ENCODE results near the gene VPREB1. TPM values are rescaled to one million over a fixed set of nuclear protein-coding genes. Genes with fewer than 3 reads are reported as not detected.
"Not testable (repeated sequence)": the region's sequence is repeated elsewhere in the genome, so short reads cannot be mapped to it uniquely, and the experiment has no call there.

Gene VPREB1
- polyA plus RNA-seq, 2 of the 4 experiments (the other 2 are of a cell fraction): not detected

DNA sequence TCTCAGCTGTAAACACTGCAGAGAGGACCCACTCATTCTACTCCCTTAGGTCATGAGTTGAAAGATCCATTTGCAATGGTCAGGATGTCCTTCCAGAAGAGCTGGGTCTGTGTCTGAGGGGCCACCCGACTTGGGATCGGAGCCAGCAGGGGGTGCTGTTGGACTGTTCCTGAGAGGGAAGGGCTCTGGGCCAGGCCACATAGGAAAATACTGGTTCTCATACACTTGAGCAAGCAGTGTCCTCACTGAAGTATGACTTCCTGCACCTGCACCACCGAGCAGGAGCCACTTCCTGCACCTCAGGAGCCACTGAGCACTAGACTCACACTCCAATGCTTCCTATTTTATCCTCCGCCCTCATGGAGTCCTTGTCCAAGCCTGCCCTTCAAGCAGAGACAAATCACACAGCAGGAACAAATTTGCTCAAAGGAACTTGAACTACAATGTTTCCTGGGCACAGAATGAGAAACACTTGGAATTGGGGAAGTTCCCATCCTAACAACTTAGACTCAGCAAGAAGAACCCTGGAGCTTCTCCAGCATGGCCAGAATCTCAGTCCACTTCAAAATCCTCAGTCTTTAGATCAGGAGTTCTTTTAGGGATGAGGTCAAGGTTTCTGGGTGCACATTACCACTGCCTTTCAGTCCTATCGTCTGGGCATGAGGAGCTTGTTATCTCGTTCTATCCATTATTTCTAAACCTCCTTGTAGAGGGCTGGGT is 36.6 kb upstream of the VPREB1 start:
- FAIRE-seq: no peak
- no peak overlapping the region for H3K4me2 ChIP-seq
- peaks cover 7% of the 10 kb centered on the region; the same call in 2 of the 3 replicates for H3K4me1 ChIP-seq
- 31% methylated on average over 5 of the region's 6 CpGs for WGBS (ENCODE audit: missing lambda C conversion rate)
- no peak overlapping the region for H3K4me3 ChIP-seq
- H3K9me3 ChIP-seq: no peaks in the 10 kb centered on the region
- peak; percentile 38 to 70 for DNase-seq (ENCODE audit: low read depth in 1 of 2, low spot score in 1 of 2)
- TF ChIP-seq, protein P1, sequence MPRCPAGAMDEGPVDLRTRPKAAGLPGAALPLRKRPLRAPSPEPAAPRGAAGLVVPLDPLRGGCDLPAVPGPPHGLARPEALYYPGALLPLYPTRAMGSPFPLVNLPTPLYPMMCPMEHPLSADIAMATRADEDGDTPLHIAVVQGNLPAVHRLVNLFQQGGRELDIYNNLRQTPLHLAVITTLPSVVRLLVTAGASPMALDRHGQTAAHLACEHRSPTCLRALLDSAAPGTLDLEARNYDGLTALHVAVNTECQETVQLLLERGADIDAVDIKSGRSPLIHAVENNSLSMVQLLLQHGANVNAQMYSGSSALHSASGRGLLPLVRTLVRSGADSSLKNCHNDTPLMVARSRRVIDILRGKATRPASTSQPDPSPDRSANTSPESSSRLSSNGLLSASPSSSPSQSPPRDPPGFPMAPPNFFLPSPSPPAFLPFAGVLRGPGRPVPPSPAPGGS (IDR thresholded peaks at IDR 0.05): no peak
- TF ChIP-seq BHLHE40 (IDR thresholded peaks at IDR 0.05; ENCODE audit: low read depth, low read length) (no peak), CBX8 (IDR thresholded peaks at IDR 0.05) (no peak), E2F6 (IDR thresholded peaks at IDR 0.05; ENCODE audit: borderline replicate concordance, low read depth) (no peak), RAD21 (conservative IDR thresholded peaks at IDR 0.05 in 1 of 2, IDR thresholded peaks at IDR 0.05 in 1 of 2) (peak; percentile 70 to 77), TFCP2L1 (CRISPR knock-in tag; IDR thresholded peaks at IDR 0.05) (no peak), POLR2A (IDR thresholded peaks at IDR 0.05; ENCODE audit: low read length) (no peak), SMC3 (IDR thresholded peaks at IDR 0.05) (peak; percentile 32; the same call in 2 of the 3 replicates)
- TF ChIP-seq, protein P2, sequence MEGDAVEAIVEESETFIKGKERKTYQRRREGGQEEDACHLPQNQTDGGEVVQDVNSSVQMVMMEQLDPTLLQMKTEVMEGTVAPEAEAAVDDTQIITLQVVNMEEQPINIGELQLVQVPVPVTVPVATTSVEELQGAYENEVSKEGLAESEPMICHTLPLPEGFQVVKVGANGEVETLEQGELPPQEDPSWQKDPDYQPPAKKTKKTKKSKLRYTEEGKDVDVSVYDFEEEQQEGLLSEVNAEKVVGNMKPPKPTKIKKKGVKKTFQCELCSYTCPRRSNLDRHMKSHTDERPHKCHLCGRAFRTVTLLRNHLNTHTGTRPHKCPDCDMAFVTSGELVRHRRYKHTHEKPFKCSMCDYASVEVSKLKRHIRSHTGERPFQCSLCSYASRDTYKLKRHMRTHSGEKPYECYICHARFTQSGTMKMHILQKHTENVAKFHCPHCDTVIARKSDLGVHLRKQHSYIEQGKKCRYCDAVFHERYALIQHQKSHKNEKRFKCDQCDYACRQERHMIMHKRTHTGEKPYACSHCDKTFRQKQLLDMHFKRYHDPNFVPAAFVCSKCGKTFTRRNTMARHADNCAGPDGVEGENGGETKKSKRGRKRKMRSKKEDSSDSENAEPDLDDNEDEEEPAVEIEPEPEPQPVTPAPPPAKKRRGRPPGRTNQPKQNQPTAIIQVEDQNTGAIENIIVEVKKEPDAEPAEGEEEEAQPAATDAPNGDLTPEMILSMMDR (IDR thresholded peaks at IDR 0.05): peak; percentile 53
- ChIA-PET CTCF (interaction anchor here (0.7 to 5.8 kb wide), 22 partner anchors 8 to 201 kb away, joined by 3 to 34 read pairs (median 4); no protein-coding TSS in a partner anchor), POLR2A (no interaction called here)
- no peak overlapping the region for H3K27ac ChIP-seq
- peak; percentile 82 to 94 for ATAC-seq

DNA sequence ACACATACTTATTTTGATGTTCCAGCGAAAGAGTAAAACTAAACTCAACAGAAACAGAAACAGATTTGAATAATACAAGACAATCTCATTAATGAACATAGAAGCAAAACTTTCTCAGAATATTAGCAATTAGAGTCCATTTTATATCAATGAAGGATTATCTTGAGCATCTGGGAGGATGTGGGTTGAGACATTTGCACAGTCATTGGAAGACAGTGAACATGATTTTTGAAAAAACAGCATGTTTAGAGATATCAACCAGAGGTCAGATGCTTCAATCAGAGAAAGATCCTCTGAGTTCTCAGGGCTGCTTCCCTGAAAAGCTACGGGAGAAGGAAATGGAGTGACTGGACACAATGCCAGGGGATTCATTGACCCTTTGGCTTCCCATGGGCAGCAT is 35.9 kb upstream of the VPREB1 start:
- WGBS (ENCODE audit: missing lambda C conversion rate): 75% methylated on average over 2 of the region's 2 CpGs
- CTCF ChIA-PET: interaction anchor here (0.8 to 5.8 kb wide), 12 partner anchors 7 to 130 kb away, joined by 3 to 34 read pairs (median 6); no protein-coding TSS in a partner anchor

GRCh38 chr22:22209080-22209640 is 35.4 kb upstream of the VPREB1 start:
- CTCF ChIA-PET: interaction anchor here (0.8 to 5.8 kb wide), 5 partner anchors 8 to 147 kb away, joined by 3 to 34 read pairs (median 9); no protein-coding TSS in a partner anchor
- ATAC-seq; FAIRE-seq; DNase-seq (ENCODE audit: low read depth in 1 of 2, low spot score in 1 of 2); H3K4me2 ChIP-seq; H3K27ac ChIP-seq; H3K4me1 ChIP-seq; H3K4me3 ChIP-seq; POLR2A ChIA-PET; H3K9me3 ChIP-seq: not testable (repeated sequence)
- WGBS (ENCODE audit: missing lambda C conversion rate): 85% methylated on average over 13 of the region's 14 CpGs

More for the DNA sequence above, 35.9 kb upstream of the VPREB1 start:
- no peaks in the 10 kb centered on the region for H3K9me3 ChIP-seq
- DNase-seq (ENCODE audit: low read depth in 1 of 2, low spot score in 1 of 2) (no peak), ATAC-seq (no peak), FAIRE-seq (no peak)
- H3K4me3 ChIP-seq: no peak overlapping the region
- H3K4me2 ChIP-seq: no peak overlapping the region
- H3K4me1 ChIP-seq: peaks cover 7% of the 10 kb centered on the region; the same call in 2 of the 3 replicates
- TF ChIP-seq ESRRA (IDR thresholded peaks at IDR 0.05; ENCODE audit: borderline replicate concordance, low read length): no peak
- TF ChIP-seq HOXA7 (CRISPR knock-in tag; IDR thresholded peaks at IDR 0.05): no peak
- TF ChIP-seq, protein P2 (IDR thresholded peaks at IDR 0.05): no peak
- no peak for TF ChIP-seq NPAS2 (CRISPR knock-in tag; IDR thresholded peaks at IDR 0.05; ENCODE audit: borderline replicate concordance)
- TF ChIP-seq, protein P3, sequence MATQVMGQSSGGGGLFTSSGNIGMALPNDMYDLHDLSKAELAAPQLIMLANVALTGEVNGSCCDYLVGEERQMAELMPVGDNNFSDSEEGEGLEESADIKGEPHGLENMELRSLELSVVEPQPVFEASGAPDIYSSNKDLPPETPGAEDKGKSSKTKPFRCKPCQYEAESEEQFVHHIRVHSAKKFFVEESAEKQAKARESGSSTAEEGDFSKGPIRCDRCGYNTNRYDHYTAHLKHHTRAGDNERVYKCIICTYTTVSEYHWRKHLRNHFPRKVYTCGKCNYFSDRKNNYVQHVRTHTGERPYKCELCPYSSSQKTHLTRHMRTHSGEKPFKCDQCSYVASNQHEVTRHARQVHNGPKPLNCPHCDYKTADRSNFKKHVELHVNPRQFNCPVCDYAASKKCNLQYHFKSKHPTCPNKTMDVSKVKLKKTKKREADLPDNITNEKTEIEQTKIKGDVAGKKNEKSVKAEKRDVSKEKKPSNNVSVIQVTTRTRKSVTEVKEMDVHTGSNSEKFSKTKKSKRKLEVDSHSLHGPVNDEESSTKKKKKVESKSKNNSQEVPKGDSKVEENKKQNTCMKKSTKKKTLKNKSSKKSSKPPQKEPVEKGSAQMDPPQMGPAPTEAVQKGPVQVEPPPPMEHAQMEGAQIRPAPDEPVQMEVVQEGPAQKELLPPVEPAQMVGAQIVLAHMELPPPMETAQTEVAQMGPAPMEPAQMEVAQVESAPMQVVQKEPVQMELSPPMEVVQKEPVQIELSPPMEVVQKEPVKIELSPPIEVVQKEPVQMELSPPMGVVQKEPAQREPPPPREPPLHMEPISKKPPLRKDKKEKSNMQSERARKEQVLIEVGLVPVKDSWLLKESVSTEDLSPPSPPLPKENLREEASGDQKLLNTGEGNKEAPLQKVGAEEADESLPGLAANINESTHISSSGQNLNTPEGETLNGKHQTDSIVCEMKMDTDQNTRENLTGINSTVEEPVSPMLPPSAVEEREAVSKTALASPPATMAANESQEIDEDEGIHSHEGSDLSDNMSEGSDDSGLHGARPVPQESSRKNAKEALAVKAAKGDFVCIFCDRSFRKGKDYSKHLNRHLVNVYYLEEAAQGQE (IDR thresholded peaks at IDR 0.05): no peak
- TF ChIP-seq, protein P4, sequence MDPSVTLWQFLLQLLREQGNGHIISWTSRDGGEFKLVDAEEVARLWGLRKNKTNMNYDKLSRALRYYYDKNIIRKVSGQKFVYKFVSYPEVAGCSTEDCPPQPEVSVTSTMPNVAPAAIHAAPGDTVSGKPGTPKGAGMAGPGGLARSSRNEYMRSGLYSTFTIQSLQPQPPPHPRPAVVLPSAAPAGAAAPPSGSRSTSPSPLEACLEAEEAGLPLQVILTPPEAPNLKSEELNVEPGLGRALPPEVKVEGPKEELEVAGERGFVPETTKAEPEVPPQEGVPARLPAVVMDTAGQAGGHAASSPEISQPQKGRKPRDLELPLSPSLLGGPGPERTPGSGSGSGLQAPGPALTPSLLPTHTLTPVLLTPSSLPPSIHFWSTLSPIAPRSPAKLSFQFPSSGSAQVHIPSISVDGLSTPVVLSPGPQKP (IDR thresholded peaks at IDR 0.05; ENCODE audit: low read depth, low read length): no peak
- TF ChIP-seq BHLHE40 (IDR thresholded peaks at IDR 0.05; ENCODE audit: low read depth, low read length): no peak
- POLR2A ChIA-PET: no interaction called here
- no peak overlapping the region for H3K27ac ChIP-seq

Data from A549 (cell line).